GM12878 (cell line): ENCODE results near the gene NBEA.

Experiments
- CHD2 ChIP-seq: IDR thresholded peaks from 2 replicates; pipeline ENCODE4 v1.6.1; 2011; ENCODE audit warnings: low read depth, low read length, improper control_type of control experiment, borderline replicate concordance
- POLR2AphosphoS5 ChIP-seq: IDR thresholded peaks from 2 replicates; pipeline ENCODE4 v1.6.1; 2011; ENCODE audit warnings: mild to moderate bottlenecking, low read length, inconsistent platforms
- ZNF274 ChIP-seq: IDR thresholded peaks from one replicate; pipeline ENCODE4 v1.8.0; 2011; ENCODE audit not compliant: insufficient read length, insufficient read depth

- no peak for TF ChIP-seq CHD2
- no peak for TF ChIP-seq ZNF274
- no peak for TF ChIP-seq POLR2AphosphoS5
Observed at GRCh38 chr13:35356572-35356971, 414.5 kb downstream of the NBEA start.
